Spinal cord (tissue), 10 donors: ENCODE measurements around the gene LRTM2. TPM values are rescaled to one million over a fixed set of nuclear protein-coding genes. Genes with fewer than 3 reads are reported as not detected.

Experiments used
- DNase-seq, 6 donors: peaks; one replicate each; pipeline versions ENCODE4 v3.0.0 to v3.0.0-alpha.2; 2013 to 2015; ENCODE audit warnings: low spot score in 6 of 6, low read depth in 4 of 6
- H3K27ac ChIP-seq: one replicate; pipeline ENCODE4 v1.5.1; 2013; ENCODE audit warnings: low read depth, low read length, control low read depth
- H3K27me3 ChIP-seq: one replicate; pipeline ENCODE4 v1.6.1; 2013; ENCODE audit warnings: low read length; ENCODE audit not compliant: control insufficient read depth, insufficient read depth
- H3K36me3 ChIP-seq: one replicate; pipeline ENCODE4 v1.6.1; 2013; ENCODE audit warnings: low read length; ENCODE audit not compliant: control insufficient read depth, insufficient read depth
- H3K4me1 ChIP-seq: one replicate; pipeline ENCODE4 v1.6.1; 2013; ENCODE audit warnings: low read length; ENCODE audit not compliant: control insufficient read depth, insufficient read depth
- H3K4me3 ChIP-seq: one replicate; pipeline ENCODE4 v1.5.1; 2013; ENCODE audit warnings: low read depth, low read length, control low read depth
- H3K9me3 ChIP-seq: one replicate; pipeline ENCODE4 v1.6.1; 2013; ENCODE audit warnings: low read length; ENCODE audit not compliant: control insufficient read depth, insufficient read depth
- WGBS: methylation state at CpG from one replicate; pipeline ENCODE4 v1.1.5; 2013; ENCODE audit warnings: missing lambda C conversion rate; ENCODE audit not compliant: insufficient coverage; 5-methylcytosine and 5-hydroxymethylcytosine counted together
- polyA plus RNA-seq, 2 donors: library from polyadenylated mRNA; unstranded; fragments of 120-200 nt; gene quantifications; one replicate each; pipeline ENCODE4 v1.2.1, GENCODE V29; 2013; ENCODE audit not compliant: insufficient read length in 2 of 2
- total RNA-seq, 2 donors: library from RNA; depleted of rRNA in 1 of 2; stranded (reverse); fragments of 120-200 nt in 1 of 2; fragments of >200 nt in 1 of 2; gene quantifications; one replicate each; pipeline versions ENCODE4 v1.2.3 to v1.2.4, GENCODE V29; 2013 to 2014
- donor health status: healthy.

Gene LRTM2
- total and polyA plus RNA-seq, 4 donors = 1.4 to 9.6 (median 5.3) TPM

GRCh38 chr12:1819050-1819449 lies 1.3 kb upstream of the LRTM2 start:
- no peak overlapping the region for H3K27ac ChIP-seq

DNA sequence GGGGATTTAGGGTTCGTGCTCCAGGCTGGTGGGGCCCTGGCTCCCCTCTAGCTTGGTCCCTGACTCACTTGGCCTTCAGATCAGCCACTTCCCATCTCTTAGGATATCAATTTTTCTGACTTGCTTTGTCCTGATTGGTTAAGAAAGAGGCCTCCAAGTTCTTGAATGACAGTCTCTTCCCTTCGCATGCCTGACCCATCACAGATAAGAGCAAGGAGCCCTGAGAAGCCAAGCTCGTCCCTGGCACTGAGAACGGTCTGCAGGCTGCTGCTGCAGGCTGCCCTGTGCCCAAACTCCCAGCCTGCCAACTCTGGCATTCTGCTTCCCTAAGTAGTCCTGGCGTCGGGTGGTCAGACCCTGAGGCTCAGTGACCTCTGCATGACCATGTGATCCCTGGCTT lies 794 bp upstream of the LRTM2 start:
- peaks cover 28% of the 10 kb centered on the region for H3K27me3 ChIP-seq
- peak in 2 of 6 donors; percentile 17 to 28 for DNase-seq
- 41% methylated on average over 6 of the region's 6 CpGs for WGBS
- H3K4me1 ChIP-seq = peaks cover 41% of the 10 kb centered on the region
- H3K36me3 ChIP-seq = peaks cover 2% of the 10 kb centered on the region
- no peak overlapping the region for H3K27ac ChIP-seq
- no peak overlapping the region for H3K4me3 ChIP-seq
- no peaks in the 10 kb centered on the region for H3K9me3 ChIP-seq

More at GRCh38 chr12:1819050-1819449, 1.3 kb upstream of the LRTM2 start:
- Histone ChIP-seq H3K36me3 (peaks cover 2% of the 10 kb centered on the region), H3K9me3 (no peaks in the 10 kb centered on the region), H3K4me1 (peaks cover 41% of the 10 kb centered on the region), H3K4me3 (no peak overlapping the region), H3K27me3 (peaks cover 28% of the 10 kb centered on the region)
- 78% methylated on average over 9 of the region's 9 CpGs for WGBS
- DNase-seq = no peak

DNA sequence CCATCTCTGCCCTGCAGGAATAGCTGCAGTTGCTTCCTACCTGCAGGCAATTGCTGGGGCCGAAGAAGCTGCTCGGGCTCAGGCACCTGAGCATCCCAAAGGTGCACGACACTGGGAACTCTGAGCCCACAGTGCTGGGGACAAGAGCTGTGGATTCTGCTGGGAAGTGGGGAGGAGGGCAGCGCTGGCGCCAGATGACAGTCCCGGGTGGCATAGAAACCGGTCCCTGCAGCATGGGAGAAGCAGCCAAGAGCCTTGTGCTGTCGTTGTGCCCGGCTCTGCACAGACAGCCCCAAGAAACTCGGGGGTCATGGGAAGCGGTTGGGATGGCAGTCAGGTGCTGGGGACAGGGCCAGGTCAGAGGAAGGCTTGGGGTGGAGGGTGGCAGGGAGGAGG lies 529 bp downstream of the LRTM2 start:
- Histone ChIP-seq H3K4me3 (peak overlapping the region; percentile 14), H3K27me3 (peaks cover 28% of the 10 kb centered on the region), H3K4me1 (peaks cover 41% of the 10 kb centered on the region), H3K36me3 (peaks cover 2% of the 10 kb centered on the region), H3K27ac (no peak overlapping the region), H3K9me3 (no peaks in the 10 kb centered on the region)
- peak in 2 of 6 donors; percentile 37 to 49 for DNase-seq
- WGBS = 44% methylated on average over 11 of the region's 11 CpGs

- Histone ChIP-seq H3K36me3 (peaks cover 7% of the 10 kb centered on the region), H3K27me3 (peaks cover 28% of the 10 kb centered on the region), H3K4me3 (no peak overlapping the region), H3K4me1 (peaks cover 41% of the 10 kb centered on the region), H3K9me3 (no peaks in the 10 kb centered on the region), H3K27ac (no peak overlapping the region)
- 22% methylated on average over 5 of the region's 12 CpGs for WGBS
- DNase-seq = peak in 1 of 6 donors; percentile 89
Measured at GRCh38 chr12:1821805-1822204, 1.4 kb downstream of the LRTM2 start.

- Histone ChIP-seq H3K27ac (no peak overlapping the region), H3K4me3 (no peak overlapping the region), H3K36me3 (peaks cover 16% of the 10 kb centered on the region), H3K27me3 (peaks cover 28% of the 10 kb centered on the region), H3K9me3 (no peaks in the 10 kb centered on the region), H3K4me1 (peaks cover 50% of the 10 kb centered on the region)
- 72% methylated on average over 11 of the region's 11 CpGs for WGBS
- DNase-seq = no peak
Measured at GRCh38 chr12:1822699-1823098, 2.3 kb downstream of the LRTM2 start.

DNA sequence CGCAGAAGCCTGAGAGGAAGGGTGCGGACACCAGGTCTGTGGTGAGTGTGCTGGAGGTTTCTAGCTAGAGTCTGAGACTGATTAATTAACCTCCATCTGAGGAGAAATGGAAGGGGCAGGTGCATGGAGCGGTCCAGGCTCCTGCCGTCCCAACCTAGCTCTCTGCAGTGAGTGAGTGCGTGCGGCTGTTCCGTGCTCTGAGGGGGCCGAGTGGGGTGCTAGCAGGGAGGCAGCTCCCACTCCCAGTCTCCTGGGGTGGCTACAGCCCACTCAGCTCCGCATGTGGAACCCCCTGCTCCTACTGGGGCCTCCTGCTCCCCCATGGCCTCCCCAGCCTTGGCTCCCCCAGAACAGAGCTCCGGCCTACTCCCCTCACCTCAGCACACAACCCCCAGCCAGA lies 2.9 kb downstream of the LRTM2 start:
- Histone ChIP-seq H3K27ac (no peak overlapping the region), H3K4me1 (peaks cover 50% of the 10 kb centered on the region), H3K9me3 (no peaks in the 10 kb centered on the region), H3K36me3 (peaks cover 22% of the 10 kb centered on the region), H3K4me3 (no peak overlapping the region), H3K27me3 (peaks cover 28% of the 10 kb centered on the region)
- DNase-seq = no peak
- 91% methylated on average over 9 of the region's 10 CpGs for WGBS

GRCh38 chr12:1825382-1826102 lies 5.2 kb downstream of the LRTM2 start:
- H3K9me3 ChIP-seq = no peaks in the 10 kb centered on the region
- 84% methylated on average over 14 of the region's 14 CpGs for WGBS
- H3K27ac ChIP-seq = no peak overlapping the region
- peaks cover 22% of the 10 kb centered on the region for H3K27me3 ChIP-seq
- no peak overlapping the region for H3K4me3 ChIP-seq
- H3K4me1 ChIP-seq = peaks cover 43% of the 10 kb centered on the region
- H3K36me3 ChIP-seq = peaks cover 31% of the 10 kb centered on the region
- no peak for DNase-seq

DNA sequence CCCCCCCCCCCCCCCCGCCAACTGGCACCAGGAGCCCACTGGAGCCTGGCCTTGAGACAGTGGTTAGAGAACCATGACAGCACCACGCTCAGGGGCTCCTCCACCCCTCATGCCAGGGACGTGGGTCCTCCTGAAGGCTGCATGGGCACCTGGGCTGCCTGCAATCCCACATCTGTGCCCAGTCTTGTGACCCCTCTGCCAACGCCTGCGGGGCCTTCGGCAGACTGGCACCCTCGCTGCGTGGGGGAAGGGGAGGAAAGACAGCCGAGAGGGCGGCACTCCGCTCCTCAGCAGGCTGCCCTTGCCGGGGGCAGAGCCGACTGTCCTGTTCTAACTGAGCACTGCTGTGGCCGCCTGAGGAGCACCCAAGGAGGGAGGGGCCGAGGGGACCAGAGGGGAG lies 6.0 kb downstream of the LRTM2 start:
- DNase-seq = no peak
- no peak overlapping the region for H3K4me3 ChIP-seq
- H3K9me3 ChIP-seq = no peaks in the 10 kb centered on the region
- WGBS = 69% methylated on average over 13 of the region's 15 CpGs
- H3K27me3 ChIP-seq = peaks cover 22% of the 10 kb centered on the region
- peaks cover 43% of the 10 kb centered on the region for H3K4me1 ChIP-seq
- no peak overlapping the region for H3K27ac ChIP-seq
- peaks cover 38% of the 10 kb centered on the region for H3K36me3 ChIP-seq

GRCh38 chr12:1826867-1827705 lies 6.7 kb downstream of the LRTM2 start:
- H3K4me3 ChIP-seq = no peak overlapping the region
- 67% methylated on average over 22 of the region's 25 CpGs for WGBS
- peaks cover 19% of the 10 kb centered on the region for H3K27me3 ChIP-seq
- H3K36me3 ChIP-seq = peaks cover 39% of the 10 kb centered on the region
- peak in 1 of 6 donors; percentile 47 for DNase-seq
- H3K27ac ChIP-seq = no peak overlapping the region
- no peaks in the 10 kb centered on the region for H3K9me3 ChIP-seq
- peaks cover 37% of the 10 kb centered on the region for H3K4me1 ChIP-seq
